HG03565 (cell line): ENCODE data around the gene CKAP2L.

Experiments used
- ATAC-seq: cut with Tn5 transposase; IDR thresholded peaks from one replicate; pipeline ENCODE4 v1.9.1; 2021; ENCODE audit warnings: mild to moderate bottlenecking, moderate library complexity; ENCODE audit not compliant: unreplicated experiment

The CKAP2L gene

DNA sequence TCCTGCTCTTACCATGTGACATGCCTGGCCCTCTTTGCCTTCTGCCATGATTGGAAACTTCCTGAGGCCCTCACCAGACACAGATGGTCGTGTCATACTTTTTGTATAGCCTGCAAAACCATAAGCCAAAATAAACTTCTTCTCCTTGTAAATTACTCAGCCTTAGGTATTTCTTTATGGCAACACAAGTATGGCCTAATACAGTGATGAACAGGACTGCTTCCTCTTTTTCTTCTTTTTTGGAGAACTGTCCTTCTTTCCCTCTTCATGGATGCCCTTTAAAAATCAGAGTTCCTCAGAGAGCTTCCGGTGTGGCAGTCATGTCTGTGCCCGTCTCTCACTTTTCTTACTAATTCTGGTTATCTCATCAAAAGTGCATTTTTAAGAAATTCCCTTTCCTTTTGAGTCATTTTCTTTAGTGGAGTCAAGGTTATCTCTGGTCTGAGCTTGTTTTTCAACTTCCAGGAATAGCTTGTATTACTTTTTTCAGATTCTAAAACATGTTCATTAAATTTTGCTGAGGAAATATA, 29.1 kb upstream of the CKAP2L start:
- no peak for ATAC-seq

- no peak for ATAC-seq
Observed at GRCh38 chr2:112792419-112792818, 28.0 kb upstream of the CKAP2L start.

- no peak for ATAC-seq
Observed at GRCh38 chr2:112791693-112792230, 27.4 kb upstream of the CKAP2L start.

GRCh38 chr2:112791019-112791418, 26.6 kb upstream of the CKAP2L start:
- ATAC-seq, result no peak

DNA sequence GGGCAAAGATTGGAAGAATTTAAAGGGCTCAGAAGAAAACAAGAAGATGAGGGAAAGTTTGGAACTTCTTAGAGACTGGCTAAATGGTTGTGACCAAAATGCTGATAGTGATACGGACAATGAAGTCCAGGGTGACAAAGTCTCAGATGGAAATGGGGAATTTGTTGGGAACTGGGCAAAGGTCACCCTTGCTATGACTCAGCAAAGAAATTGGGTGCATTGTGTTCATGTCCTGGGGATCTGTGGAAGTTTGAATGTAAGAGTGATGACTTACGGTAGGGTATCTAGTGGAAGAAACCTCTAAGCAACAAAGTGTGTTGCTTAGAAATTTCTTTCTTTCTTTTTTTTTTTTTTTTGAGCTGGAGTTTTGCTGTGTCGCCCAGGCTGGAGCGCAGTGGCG, 25.9 kb upstream of the CKAP2L start:
- ATAC-seq, result no peak

- ATAC-seq, result no peak
Observed at GRCh38 chr2:112789186-112789585, 24.8 kb upstream of the CKAP2L start.

- ATAC-seq, result no peak
Observed at GRCh38 chr2:112788653-112789052, 24.2 kb upstream of the CKAP2L start.

GRCh38 chr2:112787729-112788393, 23.5 kb upstream of the CKAP2L start:
- no peak for ATAC-seq

DNA sequence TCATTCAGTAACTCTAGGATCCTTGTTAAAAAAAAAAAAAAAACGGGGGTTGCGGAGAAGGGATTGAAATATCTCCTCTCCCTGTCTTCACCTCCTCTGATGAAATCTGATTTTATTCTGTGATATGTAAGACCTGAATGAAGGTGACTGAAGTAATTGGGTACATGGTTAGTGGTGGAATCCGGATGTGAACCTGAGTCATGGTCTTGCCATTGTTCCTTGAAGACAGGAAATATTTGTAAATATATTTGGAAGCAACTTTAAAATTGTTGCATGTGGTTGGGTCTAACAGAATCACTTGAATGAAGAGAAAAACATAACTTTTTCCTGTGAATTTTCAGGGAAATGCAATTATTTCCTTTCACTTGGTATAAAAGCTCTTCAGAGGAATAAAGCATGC, 22.9 kb upstream of the CKAP2L start:
- no peak for ATAC-seq

DNA sequence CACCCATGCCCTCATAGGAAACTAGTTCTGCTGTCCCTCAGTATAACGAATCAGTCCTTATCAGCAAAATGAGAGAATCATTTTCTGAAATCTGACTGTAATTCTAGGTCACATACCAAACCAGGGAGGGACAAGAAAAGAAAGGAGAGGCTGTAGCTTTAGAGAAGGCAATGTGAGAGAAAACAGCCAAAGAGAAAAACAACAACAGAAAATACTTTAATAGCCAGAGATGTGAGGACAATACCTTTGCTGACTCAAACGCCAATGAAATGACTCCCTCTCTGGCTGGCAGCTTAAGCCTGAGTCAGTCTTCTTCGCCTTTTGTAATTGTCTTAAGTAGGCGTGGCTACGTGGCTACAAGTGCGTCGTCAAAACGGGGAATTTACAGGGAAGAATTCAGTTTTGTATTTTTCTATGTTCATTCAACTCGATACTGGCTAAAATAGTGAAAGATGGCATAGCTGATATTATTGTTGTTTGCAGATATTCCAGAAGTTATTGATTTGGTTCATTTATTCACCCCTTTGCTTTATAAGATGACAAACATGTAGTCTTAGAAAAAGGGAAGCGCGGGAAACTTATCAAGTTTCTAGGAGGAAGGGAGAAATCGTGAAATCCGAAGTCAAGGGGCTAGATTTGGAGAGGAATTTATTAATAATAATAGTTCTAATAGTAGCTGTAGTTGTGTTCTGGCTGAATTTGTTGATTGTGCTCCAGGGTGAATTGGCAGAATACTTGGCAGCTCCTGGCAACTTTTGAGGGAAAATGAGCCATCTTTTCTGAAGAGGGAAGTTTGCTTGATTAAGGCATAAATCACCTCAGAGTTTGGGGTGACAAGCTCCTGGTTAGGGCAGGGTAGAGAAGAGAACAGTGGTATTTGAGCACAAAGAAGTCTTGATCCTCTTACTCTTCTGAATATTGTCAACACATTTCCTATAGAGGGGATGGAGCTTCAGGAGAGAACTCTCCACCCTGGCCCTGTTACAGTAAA, 20.1 kb upstream of the CKAP2L start, which contains the start of gene IL1A:
TSS of gene IL1A (minus strand) at position 295 of the 991 bp plus-strand sequence. CDS start 723 bp downstream, outside the sequence.
- no peak for ATAC-seq

GRCh38 chr2:112783187-112783714, 18.8 kb upstream of the CKAP2L start:
- ATAC-seq, result no peak

DNA sequence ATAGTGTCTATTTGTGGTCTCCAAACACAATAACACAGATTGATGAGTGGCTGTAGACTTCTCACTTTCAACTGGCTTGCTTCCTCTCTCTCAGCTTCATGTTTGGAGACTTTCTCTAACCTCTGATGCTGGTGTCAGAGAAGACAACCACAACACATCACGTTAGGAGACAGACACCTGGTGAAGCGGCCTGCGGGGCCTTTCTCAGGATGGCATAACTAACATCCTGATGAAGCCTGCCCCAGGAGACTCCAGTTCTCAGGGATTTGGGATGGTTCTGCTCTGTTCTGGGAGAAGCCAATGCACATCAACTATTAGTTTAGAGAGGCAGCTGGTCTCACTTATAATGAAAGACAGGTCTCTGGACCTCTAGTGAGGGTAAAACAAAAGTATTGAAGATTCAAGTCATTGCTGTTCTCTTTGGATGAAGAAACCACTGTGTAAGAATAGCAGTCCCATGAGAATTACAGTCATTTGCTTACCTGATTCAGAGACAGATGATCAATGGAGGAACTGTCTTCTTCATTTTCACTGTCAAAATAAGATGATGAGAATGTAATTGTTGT, 17.9 kb upstream of the CKAP2L start:
- ATAC-seq, result peak; percentile 70

DNA sequence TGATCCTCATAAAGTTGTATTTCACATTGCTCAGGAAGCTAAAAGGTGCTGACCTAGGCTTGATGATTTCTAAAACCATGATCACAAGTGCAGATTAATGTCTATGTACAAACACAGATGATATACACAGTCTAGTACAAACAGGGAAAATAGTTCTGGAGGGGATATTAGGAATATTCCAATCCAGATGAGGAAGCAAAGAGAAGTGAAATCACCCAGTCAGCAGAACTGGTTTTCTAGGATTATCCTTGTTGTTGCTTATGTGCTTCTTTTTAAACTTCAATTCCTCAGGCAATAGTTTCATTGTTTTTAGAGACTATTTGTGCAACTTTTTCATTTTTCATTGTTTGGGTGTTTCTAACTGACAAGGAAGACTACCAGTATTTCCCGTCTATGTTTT, 15.2 kb upstream of the CKAP2L start:
- ATAC-seq, result no peak

DNA sequence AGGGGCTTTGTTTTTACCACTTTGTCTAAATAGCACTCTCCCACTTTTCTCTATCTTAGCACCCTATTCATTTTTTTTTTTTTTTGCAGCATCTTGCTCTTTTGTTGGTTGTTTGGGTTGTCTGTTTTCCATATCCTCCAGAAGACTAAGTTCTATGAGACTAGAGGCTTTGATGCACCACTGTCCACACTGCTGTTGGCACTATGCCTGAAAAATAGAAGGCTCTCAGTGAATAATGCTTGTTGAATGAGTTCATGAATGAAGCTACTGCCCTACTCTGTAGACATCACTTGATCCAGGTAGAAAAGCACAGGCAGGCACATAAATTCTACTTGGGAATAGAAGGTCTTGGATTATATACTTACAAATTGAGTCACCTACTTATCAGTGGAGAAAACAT, 12.6 kb upstream of the CKAP2L start:
- ATAC-seq, result no peak

DNA sequence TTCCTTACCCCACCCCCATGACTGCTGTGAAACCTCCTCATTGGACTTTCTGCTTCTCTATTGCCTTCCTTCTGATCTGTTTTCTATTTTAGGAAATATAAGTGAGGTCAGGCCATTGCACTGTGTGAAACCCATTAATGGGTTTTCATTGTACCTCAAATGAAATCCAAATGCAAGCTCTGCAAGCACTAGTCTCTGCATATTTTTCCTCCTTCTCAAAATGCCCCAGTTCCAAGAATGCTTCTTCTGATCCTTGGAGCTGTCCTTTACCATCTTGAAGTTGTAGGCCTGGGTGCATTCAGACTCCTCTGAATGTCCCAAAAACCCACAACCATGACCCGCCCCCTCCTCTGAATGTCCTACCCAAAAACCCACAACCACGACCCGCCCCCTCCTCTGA, 11.7 kb upstream of the CKAP2L start:
- ATAC-seq, result no peak

DNA sequence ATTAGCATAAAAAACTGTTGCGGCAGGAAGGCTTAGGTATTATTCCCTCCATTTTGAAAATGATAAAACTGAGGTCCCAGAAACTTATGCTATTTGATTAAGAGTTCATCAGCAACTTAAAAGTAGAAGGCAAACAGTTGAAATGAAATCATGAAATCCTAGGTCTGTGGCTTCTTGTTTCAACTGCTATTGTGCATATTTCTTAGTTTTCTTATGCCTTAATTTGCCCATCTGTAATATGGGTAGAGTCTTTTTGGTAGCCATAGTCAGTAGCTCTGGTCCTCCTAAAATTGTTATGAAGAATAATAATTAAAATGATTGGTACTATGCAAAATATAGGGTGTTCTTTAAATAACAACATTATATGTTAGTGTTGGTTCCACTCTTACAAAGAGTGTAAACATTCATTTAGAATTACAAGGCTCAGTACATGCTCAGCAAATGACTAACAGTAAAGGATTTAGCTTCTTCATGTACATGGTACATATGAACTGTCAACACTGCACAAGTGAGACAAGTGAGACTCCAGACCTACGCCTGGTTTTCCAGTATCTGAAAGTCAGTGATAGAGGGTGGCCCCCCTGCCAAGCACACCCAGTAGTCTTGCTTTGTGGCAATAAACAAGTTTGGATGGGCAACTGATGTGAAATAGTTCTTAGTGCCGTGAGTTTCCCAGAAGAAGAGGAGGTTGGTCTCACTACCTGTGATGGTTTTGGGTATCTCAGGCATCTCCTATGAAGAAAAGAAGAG, 10.3 kb upstream of the CKAP2L start:
- ATAC-seq, result no peak

GRCh38 chr2:112773556-112773955, 9.1 kb upstream of the CKAP2L start:
- no peak for ATAC-seq

- ATAC-seq, result no peak
Observed at GRCh38 chr2:112772911-112773475, 8.6 kb upstream of the CKAP2L start.

GRCh38 chr2:112772322-112772721, 7.9 kb upstream of the CKAP2L start:
- no peak for ATAC-seq

DNA sequence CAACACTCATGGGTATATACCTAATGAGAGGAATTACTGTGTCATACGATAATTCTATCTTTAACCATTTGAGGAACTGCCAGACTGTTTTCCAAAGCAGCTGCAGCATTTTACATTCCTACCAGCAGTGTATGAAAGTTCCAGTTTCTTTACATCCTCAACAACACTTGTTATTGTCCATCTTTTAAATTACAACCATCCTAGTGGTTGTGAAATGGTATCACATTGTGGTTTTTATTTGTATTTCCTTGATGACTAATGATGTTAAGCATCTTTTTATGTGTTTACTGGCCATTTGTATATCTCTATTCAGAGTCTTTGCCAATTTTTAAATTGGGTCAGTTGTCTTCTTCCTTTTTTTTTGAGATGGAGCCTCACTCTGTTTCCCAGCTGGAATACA, 4.0 kb upstream of the CKAP2L start:
- ATAC-seq, result no peak
